Stimulated activated CD8-positive, alpha-beta memory T cell treated with anti-CD3 and anti-CD28 coated beads, Interleukin-2, amount 100 ng/mL, for 1 hour (primary cell): ENCODE measurements around the gene CHRNB2.

Experiments used
- DNase-seq, 2 donors: peaks; one replicate each; pipeline ENCODE4 v3.0.0-alpha.2; 2020; ENCODE audit warnings: low read depth in 2 of 2

Gene CHRNB2

GRCh38 chr1:154609398-154610380, 42.1 kb downstream of the CHRNB2 start:
- no peak for DNase-seq

- no peak for DNase-seq
Observed at GRCh38 chr1:154611150-154611862, 43.7 kb downstream of the CHRNB2 start.

DNA sequence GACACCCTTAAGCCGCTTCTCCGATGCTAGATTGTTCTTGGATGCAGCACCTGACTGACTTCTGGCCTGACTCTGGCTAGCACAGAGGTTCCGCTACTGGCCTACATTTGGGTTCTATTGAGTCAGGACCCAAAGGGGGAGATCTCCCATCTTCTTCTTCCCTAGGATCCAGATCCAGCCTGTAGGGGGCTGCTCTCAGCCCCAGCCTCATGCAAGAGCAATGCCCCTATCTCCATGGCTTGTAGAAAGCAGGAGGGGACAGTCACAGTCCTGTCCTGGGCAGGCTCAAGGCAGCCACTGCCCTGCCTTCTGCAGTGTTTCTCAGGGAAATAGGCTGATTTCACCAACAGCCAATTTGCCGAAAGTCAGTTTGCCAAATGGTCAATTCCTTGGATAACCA, 46.7 kb downstream of the CHRNB2 start:
- no peak for DNase-seq

DNA sequence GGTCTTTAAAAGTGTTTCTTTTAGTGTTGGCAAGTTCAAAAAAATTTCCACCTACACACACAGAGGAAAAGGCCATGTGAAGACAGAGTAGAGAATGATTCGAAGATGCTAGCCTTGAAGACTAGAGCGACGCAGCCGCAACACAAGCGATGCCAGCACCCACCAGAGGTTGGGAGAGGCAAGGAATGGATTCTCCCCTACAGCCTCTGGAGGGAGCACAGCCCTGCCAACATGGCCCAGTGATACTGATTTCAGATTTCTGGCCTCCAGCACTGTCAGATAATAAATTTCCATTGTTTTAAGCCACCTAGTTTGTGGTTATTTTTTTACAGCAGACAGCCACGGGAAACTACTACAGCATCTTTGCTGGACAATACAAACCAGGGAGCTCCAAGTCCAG, 47.3 kb downstream of the CHRNB2 start:
- no peak for DNase-seq

- DNase-seq: no peak
Observed at GRCh38 chr1:154615411-154615810, 47.8 kb downstream of the CHRNB2 start.

GRCh38 chr1:154616659-154617345, 49.2 kb downstream of the CHRNB2 start:
- no peak for DNase-seq

- no peak for DNase-seq
Observed at GRCh38 chr1:154619181-154619948, 51.8 kb downstream of the CHRNB2 start.

DNA sequence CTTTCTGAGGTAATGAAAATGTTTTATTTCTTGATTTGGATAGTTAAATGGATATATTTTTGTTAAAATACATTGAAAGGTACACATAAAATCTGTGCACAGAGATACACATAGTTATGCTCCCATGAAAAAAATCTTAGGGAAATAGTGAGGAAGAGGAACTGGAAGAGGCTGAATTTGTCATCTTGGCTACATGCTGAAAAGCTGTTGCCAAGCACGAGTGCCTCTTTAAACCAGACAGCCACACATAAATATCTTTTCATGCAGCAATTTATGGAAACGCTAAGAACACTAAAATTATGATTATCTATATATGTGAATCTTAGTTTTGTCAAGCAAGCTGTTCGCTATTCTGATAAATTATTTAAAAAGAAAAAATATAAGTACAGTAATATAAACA, 53.2 kb downstream of the CHRNB2 start:
- no peak for DNase-seq

GRCh38 chr1:154621875-154622274, 54.3 kb downstream of the CHRNB2 start:
- DNase-seq: no peak

DNA sequence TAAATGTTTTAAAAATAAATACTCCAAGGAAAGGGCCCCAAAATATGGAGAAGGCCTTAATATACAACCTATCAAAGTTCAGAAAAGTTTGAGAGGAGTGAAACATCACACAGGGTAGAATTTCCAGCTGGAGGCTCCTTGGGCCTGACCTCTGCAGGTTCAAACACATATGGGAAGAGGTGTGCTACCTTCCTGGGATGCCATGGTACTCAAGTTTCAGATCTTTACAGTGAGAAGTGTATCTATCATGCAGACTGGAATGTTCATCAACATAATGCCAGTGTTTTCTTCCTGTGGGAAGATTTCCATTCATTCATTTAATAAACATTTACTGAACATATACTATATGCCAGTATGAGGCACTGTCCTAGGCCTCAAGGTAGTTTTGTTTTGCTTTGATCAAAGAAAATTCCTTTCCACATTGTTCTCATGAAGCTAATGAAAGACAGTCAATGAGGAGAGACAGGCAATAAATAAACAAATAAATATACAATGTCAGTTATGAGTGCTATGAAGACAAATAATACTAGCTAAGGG, 55.0 kb downstream of the CHRNB2 start:
- no peak for DNase-seq

DNA sequence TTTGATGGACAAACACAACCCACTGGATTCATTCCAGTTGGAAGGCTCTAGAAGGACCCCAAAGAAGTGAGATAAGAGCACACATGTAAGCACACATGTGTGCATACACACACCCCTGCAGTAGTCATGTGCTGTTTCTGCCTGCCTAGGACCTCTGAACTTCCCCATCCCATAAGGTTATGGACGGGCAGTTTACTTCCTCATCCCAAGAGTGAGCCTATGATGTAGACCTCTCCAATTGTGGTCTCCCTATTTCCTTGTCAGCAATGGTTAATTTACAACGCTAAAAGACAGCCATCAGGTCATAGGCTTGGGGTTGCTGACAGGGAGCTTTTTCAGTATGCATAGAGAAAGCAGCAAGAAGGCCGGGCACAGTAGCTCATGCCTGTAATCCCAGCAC, 55.8 kb downstream of the CHRNB2 start:
- no peak for DNase-seq

GRCh38 chr1:154624746-154625643, 57.4 kb downstream of the CHRNB2 start:
- no peak for DNase-seq

- DNase-seq: no peak
Observed at GRCh38 chr1:154626456-154627256, 59.1 kb downstream of the CHRNB2 start.

DNA sequence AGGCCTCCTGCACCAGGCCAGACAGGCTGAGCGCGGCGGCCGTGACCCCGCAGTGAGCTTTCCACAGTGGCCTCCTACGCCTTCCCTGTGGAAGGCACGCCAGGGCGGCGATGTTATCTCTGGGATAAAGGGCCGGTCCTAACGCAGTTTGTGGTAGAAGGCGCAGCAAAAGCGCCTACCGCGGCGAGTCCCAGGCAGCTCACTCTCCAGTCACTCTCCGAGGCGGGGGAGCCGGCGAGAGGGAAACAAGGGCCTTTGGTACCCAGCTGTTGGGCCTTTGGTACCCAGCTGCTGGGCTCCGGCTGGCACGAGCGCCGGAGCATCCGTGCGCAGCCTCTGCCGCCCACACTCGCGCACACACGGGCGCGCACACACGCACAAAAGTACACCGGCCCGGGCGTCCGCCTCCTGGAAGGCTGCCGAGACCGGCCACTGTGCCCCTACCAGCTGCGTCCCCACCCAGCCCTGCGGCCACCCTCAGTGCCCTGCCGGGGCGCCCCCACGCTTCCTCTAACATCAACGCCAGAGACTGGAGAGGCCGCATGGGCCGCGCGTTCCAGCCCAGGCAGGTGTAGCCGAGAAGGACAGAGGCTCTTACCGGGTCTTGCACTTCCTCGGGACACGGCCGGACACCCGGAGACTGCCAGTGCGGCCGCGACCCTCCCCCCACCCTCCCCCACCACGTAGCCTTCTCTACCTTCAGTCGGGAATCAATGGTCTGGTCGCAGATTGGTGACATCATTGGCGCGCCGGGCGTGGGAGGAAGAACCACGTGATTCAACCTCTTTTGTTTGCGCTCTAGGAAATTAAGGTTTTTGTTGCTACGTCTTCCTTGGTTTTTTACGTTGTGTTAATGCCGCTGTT, 59.9 kb downstream of the CHRNB2 start:
- peak; percentile 80 to 90 for DNase-seq

GRCh38 chr1:154628121-154628405, 60.5 kb downstream of the CHRNB2 start:
- DNase-seq: no peak

DNA sequence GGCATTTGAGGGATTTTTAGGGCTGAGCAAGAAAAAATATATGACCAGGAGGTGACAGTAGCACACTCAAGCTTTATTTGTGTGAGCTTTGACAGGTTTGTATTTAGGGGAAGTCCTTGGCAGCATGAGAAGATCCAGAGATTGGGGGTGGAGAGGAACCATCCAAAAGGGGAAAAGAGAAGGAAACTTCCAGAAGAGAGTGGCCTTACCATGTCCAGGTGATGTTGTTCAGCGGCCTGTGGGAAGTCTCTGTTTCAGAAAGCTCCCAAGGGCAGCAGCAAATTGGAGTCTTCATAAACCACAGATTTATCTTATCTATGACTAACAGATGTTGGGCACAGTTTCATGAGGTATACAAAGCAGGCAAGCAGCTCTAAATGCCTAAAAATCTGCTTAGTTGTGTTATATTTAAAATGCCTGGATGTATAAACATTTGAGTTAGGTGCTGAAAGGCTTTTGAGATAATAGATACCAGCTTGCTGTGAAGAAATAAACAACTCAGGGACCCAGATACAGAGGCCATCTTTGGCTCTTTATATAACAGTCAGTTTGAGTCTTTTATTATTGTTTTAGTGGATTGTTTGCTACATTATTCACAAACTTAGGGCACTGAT, 61.6 kb downstream of the CHRNB2 start:
- DNase-seq: no peak
